WERI-Rb-1 (cell line): ENCODE results near the gene TNN.

Experiments
- DNase-seq: peaks from one replicate; pipeline ENCODE4 v3.0.0-alpha.2; 2020
- H3K27ac ChIP-seq: fragments of 250-450 bp; sonication (Bioruptor Pico); 2 replicates; pipeline ENCODE4 v1.5.1; 2020; ENCODE audit warnings: mild to moderate bottlenecking, moderate library complexity
- H3K27me3 ChIP-seq: fragments of 250-450 bp; sonication (Bioruptor Pico); 2 replicates; pipeline ENCODE4 v1.5.1; 2021; ENCODE audit warnings: mild to moderate bottlenecking, low read depth, moderate library complexity; ENCODE audit not compliant: insufficient read depth, severe bottlenecking
- H3K36me3 ChIP-seq: fragments of 250-450 bp; sonication (Bioruptor Pico); 2 replicates; pipeline ENCODE4 v1.5.1; 2020; ENCODE audit warnings: mild to moderate bottlenecking, moderate library complexity
- H3K4me3 ChIP-seq: 2 replicates; pipeline ENCODE4 v1.5.1; 2011; ENCODE audit warnings: low read depth, mild to moderate bottlenecking, control low read depth, low read length
- H3K9me3 ChIP-seq: fragments of 250-450 bp; sonication (Bioruptor Pico); 2 replicates; pipeline ENCODE4 v1.5.1; 2021; ENCODE audit warnings: mild to moderate bottlenecking, moderate library complexity; ENCODE audit not compliant: severe bottlenecking
- CTCF ChIP-seq: IDR thresholded peaks from 2 replicates; pipeline ENCODE4 v1.5.1; 2011; ENCODE audit warnings: low read depth, mild to moderate bottlenecking, control low read depth, inconsistent platforms, low read length

Gene TNN

GRCh38 chr1:175114996-175115395 is 47.4 kb downstream of the TNN start:
- Histone ChIP-seq H3K4me3 (no peak overlapping the region), H3K27ac (no peak overlapping the region), H3K27me3 (no peaks in the 10 kb centered on the region), H3K36me3 (no peaks in the 10 kb centered on the region), H3K9me3 (peaks cover 9% of the 10 kb centered on the region)
- no peak for TF ChIP-seq CTCF
- no peak for DNase-seq

GRCh38 chr1:175116210-175116798 is 48.7 kb downstream of the TNN start:
- Histone ChIP-seq H3K27ac (no peak overlapping the region), H3K27me3 (no peaks in the 10 kb centered on the region), H3K36me3 (no peaks in the 10 kb centered on the region), H3K4me3 (no peak overlapping the region), H3K9me3 (peaks cover 9% of the 10 kb centered on the region)
- no peak for DNase-seq
- TF ChIP-seq CTCF = no peak

- Histone ChIP-seq H3K27me3 (no peaks in the 10 kb centered on the region), H3K27ac (no peak overlapping the region), H3K4me3 (no peak overlapping the region), H3K36me3 (no peaks in the 10 kb centered on the region), H3K9me3 (peaks cover 9% of the 10 kb centered on the region)
- no peak for TF ChIP-seq CTCF
- DNase-seq = no peak
Measured at GRCh38 chr1:175116903-175117302, 49.3 kb downstream of the TNN start.

GRCh38 chr1:175118375-175119367 is 51.0 kb downstream of the TNN start:
- DNase-seq = no peak
- Histone ChIP-seq H3K36me3 (no peaks in the 10 kb centered on the region), H3K27ac (no peak overlapping the region), H3K27me3 (no peaks in the 10 kb centered on the region), H3K4me3 (no peak overlapping the region), H3K9me3 (no peaks in the 10 kb centered on the region)
- TF ChIP-seq CTCF = no peak

- TF ChIP-seq CTCF = no peak
- Histone ChIP-seq H3K9me3 (no peaks in the 10 kb centered on the region), H3K4me3 (no peak overlapping the region), H3K36me3 (no peaks in the 10 kb centered on the region), H3K27ac (no peak overlapping the region), H3K27me3 (no peaks in the 10 kb centered on the region)
- DNase-seq = no peak
Measured at GRCh38 chr1:175120511-175120910, 52.9 kb downstream of the TNN start.
